GM12878 (cell line): ENCODE measurements around the gene PSMB9.

Experiments
- CTCF ChIP-seq, 3 experiments: IDR thresholded peaks in 2 of 3; conservative IDR thresholded peaks in 1 of 3; 2 replicates each; pipeline ENCODE4 v1.5.1; 2011; ENCODE audit warnings: low read depth in 3 of 3, low read length in 3 of 3, mild to moderate bottlenecking in 3 of 3, control low read depth in 2 of 3, moderate library complexity in 2 of 3, inconsistent platforms in 1 of 3, mixed read lengths in 1 of 3; ENCODE audit not compliant: control insufficient read depth in 2 of 3, insufficient read depth in 1 of 3; ENCODE audit errors: extremely low read depth in 1 of 3
- EZH2 ChIP-seq: IDR thresholded peaks from 2 replicates; pipeline ENCODE4 v1.6.1; 2012; ENCODE audit warnings: low read depth, mild to moderate bottlenecking, control low read depth, inconsistent platforms, low read length, borderline replicate concordance; ENCODE audit not compliant: control insufficient read depth
- FOXM1 ChIP-seq: IDR thresholded peaks from 2 replicates; pipeline ENCODE4 v1.6.1; 2012; ENCODE audit warnings: low read depth, mild to moderate bottlenecking, inconsistent platforms, low read length, moderate library complexity
- GABPA ChIP-seq: IDR thresholded peaks from 2 replicates; pipeline ENCODE4 v1.6.1; 2014; ENCODE audit warnings: antibody characterized with exemption, low read depth, mild to moderate bottlenecking, inconsistent platforms
- KAT2A ChIP-seq: conservative IDR thresholded peaks from 2 replicates; pipeline ENCODE4 v1.6.1; 2011; ENCODE audit warnings: low read depth, low read length; ENCODE audit not compliant: control insufficient read depth
- NBN ChIP-seq: fragments of 450-650 bp; IDR thresholded peaks from 2 replicates; pipeline ENCODE4 v1.6.1; 2016
- PML ChIP-seq: IDR thresholded peaks from 2 replicates; pipeline ENCODE4 v1.6.1; 2012; ENCODE audit warnings: low read length, inconsistent platforms
- POLR2A ChIP-seq: IDR thresholded peaks from 2 replicates; pipeline ENCODE4 v1.6.1; 2011; ENCODE audit warnings: low read depth, mild to moderate bottlenecking, low read length
- POLR2AphosphoS5 ChIP-seq: IDR thresholded peaks from 2 replicates; pipeline ENCODE4 v1.6.1; 2011; ENCODE audit warnings: mild to moderate bottlenecking, low read length, inconsistent platforms
- SP1 ChIP-seq: IDR thresholded peaks from one replicate; pipeline ENCODE4 v1.6.1; 2011; ENCODE audit warnings: low read depth, low read length
- TAF1 ChIP-seq: IDR thresholded peaks from 2 replicates; pipeline ENCODE4 v1.6.1; 2011; ENCODE audit warnings: mild to moderate bottlenecking, low read depth, low read length, borderline replicate concordance
- ZNF274 ChIP-seq: IDR thresholded peaks from one replicate; pipeline ENCODE4 v1.8.0; 2011; ENCODE audit not compliant: insufficient read length, insufficient read depth

GRCh38 chr6:32852018-32852843 lies 1.8 kb upstream of the PSMB9 start:
- TF ChIP-seq POLR2A, result no peak
- no peak for TF ChIP-seq TAF1
- TF ChIP-seq FOXM1, result no peak
- TF ChIP-seq PML, result no peak
- TF ChIP-seq CTCF (IDR thresholded peaks at IDR 0.05 in 2 of 3, conservative IDR thresholded peaks at IDR 0.05 in 1 of 3; ENCODE audit: control insufficient read depth in 2 of 3, extremely low read depth in 1 of 3, insufficient read depth in 1 of 3, low read depth in 3 of 3, low read length in 3 of 3), result no peak
- TF ChIP-seq NBN, result no peak
- no peak for TF ChIP-seq GABPA
- TF ChIP-seq ZNF274, result no peak
- no peak for TF ChIP-seq EZH2
- TF ChIP-seq SP1, result no peak
- TF ChIP-seq KAT2A, result no peak
- 0 out of 2 replicates have a peak, but pooled peaks have one; percentile 36 for TF ChIP-seq POLR2AphosphoS5
